GM12873 (cell line): ENCODE measurements around the gene TTC39A.

Experiments used
- TF ChIP-seq, protein P1 (sequence below): IDR thresholded peaks from 2 replicates; pipeline ENCODE4 v1.5.1; 2012; ENCODE audit warnings: low read depth, mild to moderate bottlenecking, moderate library complexity, low read length, control low read depth; ENCODE audit not compliant: insufficient read depth; ENCODE audit errors: missing control alignments

TTC39A gene

GRCh38 chr1:51272916-51273315, 57.4 kb downstream of the TTC39A start:
- TF ChIP-seq, protein P1, sequence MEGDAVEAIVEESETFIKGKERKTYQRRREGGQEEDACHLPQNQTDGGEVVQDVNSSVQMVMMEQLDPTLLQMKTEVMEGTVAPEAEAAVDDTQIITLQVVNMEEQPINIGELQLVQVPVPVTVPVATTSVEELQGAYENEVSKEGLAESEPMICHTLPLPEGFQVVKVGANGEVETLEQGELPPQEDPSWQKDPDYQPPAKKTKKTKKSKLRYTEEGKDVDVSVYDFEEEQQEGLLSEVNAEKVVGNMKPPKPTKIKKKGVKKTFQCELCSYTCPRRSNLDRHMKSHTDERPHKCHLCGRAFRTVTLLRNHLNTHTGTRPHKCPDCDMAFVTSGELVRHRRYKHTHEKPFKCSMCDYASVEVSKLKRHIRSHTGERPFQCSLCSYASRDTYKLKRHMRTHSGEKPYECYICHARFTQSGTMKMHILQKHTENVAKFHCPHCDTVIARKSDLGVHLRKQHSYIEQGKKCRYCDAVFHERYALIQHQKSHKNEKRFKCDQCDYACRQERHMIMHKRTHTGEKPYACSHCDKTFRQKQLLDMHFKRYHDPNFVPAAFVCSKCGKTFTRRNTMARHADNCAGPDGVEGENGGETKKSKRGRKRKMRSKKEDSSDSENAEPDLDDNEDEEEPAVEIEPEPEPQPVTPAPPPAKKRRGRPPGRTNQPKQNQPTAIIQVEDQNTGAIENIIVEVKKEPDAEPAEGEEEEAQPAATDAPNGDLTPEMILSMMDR, result no peak

DNA sequence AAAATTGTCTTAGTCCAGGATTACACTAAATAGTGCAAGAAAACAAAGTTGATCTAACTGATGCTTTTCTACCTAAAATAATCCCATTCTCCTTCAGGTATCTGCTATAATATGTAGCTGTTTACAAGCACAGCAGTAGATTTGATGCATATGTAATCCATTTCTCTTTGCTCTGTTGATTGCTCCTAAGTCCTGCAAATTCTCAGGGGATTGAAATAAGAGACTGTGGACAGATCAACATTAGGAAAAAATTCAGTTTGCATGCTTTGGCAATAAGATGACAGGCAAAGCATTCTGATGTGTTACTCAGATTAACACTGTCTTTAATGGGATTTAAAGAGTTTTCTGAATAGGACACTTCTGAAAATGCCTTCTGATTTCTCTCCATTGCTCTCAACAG, 59.6 kb downstream of the TTC39A start:
- TF ChIP-seq, protein P1, result no peak

DNA sequence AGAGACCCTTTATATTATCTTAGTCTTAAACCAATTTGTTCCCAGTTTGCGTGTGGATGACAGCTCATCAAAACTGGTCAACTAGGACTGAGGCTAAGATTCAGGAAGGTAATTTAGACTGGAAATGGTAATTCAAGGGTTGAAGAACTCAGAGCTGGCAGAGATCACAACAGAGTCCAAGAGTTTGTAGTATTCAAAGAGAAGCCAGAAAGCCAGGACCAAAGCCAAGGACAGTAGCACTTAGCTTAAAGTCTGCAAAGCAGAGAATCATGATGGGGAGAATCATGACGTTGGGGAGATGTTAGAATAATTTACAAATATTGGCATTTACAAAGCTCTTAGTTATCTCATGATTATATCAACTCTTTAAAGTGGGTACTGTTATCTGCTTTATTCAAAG, 61.7 kb downstream of the TTC39A start:
- TF ChIP-seq, protein P1, result no peak

DNA sequence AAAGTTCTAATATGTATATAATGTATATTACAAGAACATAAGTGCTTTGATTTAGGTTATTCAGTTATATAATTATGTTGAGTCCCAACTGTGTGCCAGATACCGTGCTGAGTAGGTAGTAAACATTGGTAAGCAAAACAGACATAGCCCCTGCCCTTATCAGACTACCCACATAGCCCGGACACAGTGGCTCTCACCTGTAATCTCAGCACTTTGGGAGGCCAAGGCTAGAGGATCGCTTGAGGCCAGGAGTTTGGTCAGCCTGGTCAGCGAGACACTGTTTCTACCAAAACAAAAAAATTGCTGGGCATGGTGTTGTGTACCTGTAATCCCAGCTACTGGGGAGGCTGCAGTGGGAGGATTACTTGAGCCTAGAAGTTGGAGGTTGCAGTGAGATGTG, 63.6 kb downstream of the TTC39A start:
- TF ChIP-seq, protein P1, result no peak

DNA sequence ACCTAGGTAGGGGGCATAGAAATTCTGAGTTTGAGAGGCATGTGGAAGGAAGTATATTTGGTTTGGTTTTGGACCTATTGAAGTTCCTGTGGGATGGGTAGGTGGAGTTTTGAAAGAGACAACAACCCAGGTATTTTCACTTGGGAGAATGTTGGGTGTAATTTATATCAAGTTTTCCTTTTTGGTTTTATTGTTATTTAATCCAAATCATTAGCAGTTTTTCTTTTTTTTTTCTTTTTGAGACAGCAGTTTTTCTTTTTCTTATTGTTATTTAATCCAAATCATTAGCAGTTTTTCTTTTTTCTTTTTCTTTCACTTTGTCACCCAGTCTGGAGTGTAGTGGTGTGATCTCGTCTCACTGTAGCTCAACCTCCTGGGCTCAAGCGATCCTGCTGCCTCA, 64.2 kb downstream of the TTC39A start:
- TF ChIP-seq, protein P1, result no peak

DNA sequence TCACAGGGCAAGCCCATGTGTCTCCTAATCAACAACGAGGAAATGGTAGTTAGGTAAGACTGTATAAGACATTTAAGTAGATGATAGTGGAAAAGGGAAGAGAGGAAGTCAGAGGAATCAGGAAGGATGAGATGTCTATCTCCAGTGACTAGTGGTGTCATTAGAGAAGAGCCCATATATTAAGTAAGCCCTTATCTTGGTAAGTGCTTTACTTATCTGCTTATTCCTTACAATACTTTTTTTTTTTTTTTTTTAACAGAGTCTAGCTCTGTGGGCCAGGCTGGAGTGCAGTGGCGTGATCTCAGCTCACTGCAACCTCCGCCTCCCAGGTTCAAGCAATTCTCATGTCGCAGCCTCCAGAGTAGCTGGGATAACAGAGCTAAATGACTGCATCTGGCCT, 64.7 kb downstream of the TTC39A start:
- TF ChIP-seq, protein P1, result no peak

DNA sequence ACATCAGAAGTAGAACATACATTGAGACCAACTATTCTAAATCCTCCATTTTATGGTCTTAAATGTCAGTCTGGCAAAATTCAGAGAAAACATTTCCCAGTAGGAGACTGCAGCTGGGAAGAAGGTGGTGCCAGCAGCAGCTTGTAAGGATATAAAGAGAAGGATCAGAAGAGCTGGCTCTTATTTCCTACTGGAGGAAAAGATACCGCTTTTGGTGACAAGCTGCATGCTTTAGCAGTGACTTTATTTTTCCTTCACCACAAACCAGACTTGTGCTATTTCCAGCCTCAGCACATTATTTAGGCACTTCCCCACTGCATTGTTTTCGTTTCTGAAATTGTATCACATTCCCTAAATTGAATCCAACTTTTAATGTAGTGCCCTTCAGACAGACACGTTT, 65.9 kb downstream of the TTC39A start:
- TF ChIP-seq, protein P1, result no peak
